ENCODE data around the gene LRRC8D. TPM values are rescaled to one million over a fixed set of nuclear protein-coding genes. Genes with fewer than 3 reads are reported as not detected.
"Not testable (repeated sequence)": the region's sequence is repeated elsewhere in the genome, so short reads cannot be mapped to it uniquely, and the experiment has no call there.

Gene LRRC8D
- total RNA-seq, 1 donor from 2014 or later, result 22.2 TPM

- intact Hi-C loops (cut with DNase I), result no loop called here
Measured at GRCh38 chr1:89978755-89979154, 157.9 kb downstream of the LRRC8D start.

GRCh38 chr1:89980605-89981004, 159.8 kb downstream of the LRRC8D start:
- Histone ChIP-seq H3K9me3 (no peaks in the 10 kb centered on the region), H3K27me3 (ENCODE audit: low read depth) (no peaks in the 10 kb centered on the region), H3K4me3 (no peak overlapping the region), H3K27ac (no peak overlapping the region), H3K36me3 (no peaks in the 10 kb centered on the region), H3K4me1 (no peaks in the 10 kb centered on the region)
- no peak for DNase-seq
- intact Hi-C loops (cut with DNase I), result no loop called here
- ATAC-seq, result no peak
- no peak for TF ChIP-seq CTCF (IDR thresholded peaks at IDR 0.05)

More at GRCh38 chr1:89978755-89979154, 157.9 kb downstream of the LRRC8D start:
- no peak overlapping the region for H3K4me3 ChIP-seq
- no peaks in the 10 kb centered on the region for H3K36me3 ChIP-seq
- no peaks in the 10 kb centered on the region for H3K9me3 ChIP-seq
- no peak for DNase-seq
- peaks cover 4% of the 10 kb centered on the region for H3K4me1 ChIP-seq
- ATAC-seq, result no peak
- H3K27ac ChIP-seq, result no peak overlapping the region
- H3K27me3 ChIP-seq (ENCODE audit: low read depth), result no peaks in the 10 kb centered on the region
- TF ChIP-seq CTCF (IDR thresholded peaks at IDR 0.05), result no peak

GRCh38 chr1:89982846-89983245, 162.0 kb downstream of the LRRC8D start:
- H3K36me3 ChIP-seq; H3K9me3 ChIP-seq; H3K4me1 ChIP-seq; H3K27ac ChIP-seq; H3K4me3 ChIP-seq; ATAC-seq; intact Hi-C loops (cut with DNase I); H3K27me3 ChIP-seq (ENCODE audit: low read depth); DNase-seq: not testable (repeated sequence)

DNA sequence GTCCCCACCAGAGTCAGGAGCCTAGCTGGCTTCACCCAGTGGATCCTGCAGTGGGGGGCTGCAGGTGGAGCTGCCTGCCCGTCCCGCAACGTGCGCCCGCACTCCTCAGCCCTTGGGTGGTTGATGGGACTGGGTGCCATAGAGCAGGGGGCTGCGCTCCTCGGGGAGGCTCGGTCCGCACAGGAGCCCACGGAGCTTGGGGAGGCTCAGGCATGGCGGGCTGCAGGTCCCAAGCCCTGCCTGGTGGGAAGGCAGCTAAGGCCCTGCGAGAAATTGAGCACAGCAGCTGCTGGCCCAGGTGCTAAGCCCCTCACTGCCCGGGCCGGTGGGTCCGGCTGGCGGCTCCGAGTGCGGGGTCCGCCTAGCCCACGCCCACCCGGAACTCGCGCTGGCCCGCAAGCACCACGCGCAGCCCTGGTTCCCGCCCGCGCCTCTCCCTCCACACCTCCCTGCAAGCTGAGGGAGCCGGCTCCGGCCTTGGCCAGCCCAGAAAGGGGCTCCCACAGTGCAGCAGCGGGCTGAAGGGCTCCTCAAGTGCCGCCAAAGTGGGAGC, 163.8 kb downstream of the LRRC8D start:
- DNase-seq, H3K4me3 ChIP-seq: not testable (repeated sequence)
- intact Hi-C loops (cut with DNase I), result loop anchor here (5.0 kb wide), 1 partner anchor 177 kb away; no protein-coding TSS in a partner anchor

GRCh38 chr1:89986020-89986419, 165.2 kb downstream of the LRRC8D start:
- H3K27me3 ChIP-seq (ENCODE audit: low read depth), result no peaks in the 10 kb centered on the region
- no peak for DNase-seq
- no peaks in the 10 kb centered on the region for H3K4me1 ChIP-seq
- no peak overlapping the region for H3K27ac ChIP-seq
- H3K36me3 ChIP-seq, result no peaks in the 10 kb centered on the region
- H3K9me3 ChIP-seq, result no peaks in the 10 kb centered on the region
- no peak for ATAC-seq
- H3K4me3 ChIP-seq, result no peak overlapping the region
- intact Hi-C loops (cut with DNase I), result loop anchor here (5.0 kb wide), 1 partner anchor 179 kb away; no protein-coding TSS in a partner anchor
- no peak for TF ChIP-seq CTCF (IDR thresholded peaks at IDR 0.05)

More for the DNA sequence above, 163.8 kb downstream of the LRRC8D start:
- H3K4me1 ChIP-seq; H3K9me3 ChIP-seq; H3K36me3 ChIP-seq; H3K27me3 ChIP-seq (ENCODE audit: low read depth); H3K27ac ChIP-seq; ATAC-seq: not testable (repeated sequence)

Other genes starting within 250 kb of the LRRC8D start
- gene LRRC8C, start 187.9 kb upstream of the LRRC8D start, total RNA-seq, result 13.0 TPM
- 16.1 TPM for gene ZNF326, start 174.1 kb downstream of the LRRC8D start, total RNA-seq

Data from lower lobe of right lung (tissue), 2 donors.